Measurements from ENCODE around the gene PTPRK. TPM values are rescaled to one million over a fixed set of nuclear protein-coding genes. Genes with fewer than 3 reads are reported as not detected.
"Not testable (repeated sequence)": the region's sequence is repeated elsewhere in the genome, so short reads cannot be mapped to it uniquely, and the experiment has no call there.

PTPRK gene
- total RNA-seq, 4 donors from 2014 or later: 34.6 to 56.5 (median 47.0) TPM

DNA sequence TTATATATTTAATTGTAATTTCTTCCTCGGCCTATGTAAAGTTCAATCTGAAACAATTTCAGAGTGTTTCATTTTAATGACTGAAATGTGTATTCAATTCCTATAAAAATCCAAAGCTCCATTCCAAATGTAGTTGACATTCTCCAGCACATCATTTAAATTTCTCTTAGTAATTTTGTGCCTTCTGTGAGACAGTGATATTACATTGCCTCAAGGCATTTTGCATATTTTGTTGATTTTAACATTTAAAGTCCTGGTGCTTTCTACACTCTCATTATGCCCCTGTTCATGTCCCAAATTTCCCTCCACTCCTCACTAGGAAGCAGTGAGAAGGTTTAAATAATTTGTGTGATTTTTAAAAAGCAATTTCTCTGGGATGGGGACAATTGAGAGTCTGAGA, 585.4 kb downstream of the PTPRK start:
- Histone ChIP-seq H3K27me3 (no peaks in the 10 kb centered on the region), H3K36me3 (no peaks in the 10 kb centered on the region), H3K27ac (no peak overlapping the region), H3K9me3 (no peaks in the 10 kb centered on the region), H3K4me1 (peaks cover 4 to 10% of the 10 kb centered on the region in 2 donors), H3K4me3 (replicated peaks in 1 of 3) (no peak overlapping the region)
- 86 to 88% methylated on average over 1 of the region's 1 CpG for WGBS, 2 donors
- TF ChIP-seq POLR2A (IDR thresholded peaks at IDR 0.05): no peak
- TF ChIP-seq, protein P1, sequence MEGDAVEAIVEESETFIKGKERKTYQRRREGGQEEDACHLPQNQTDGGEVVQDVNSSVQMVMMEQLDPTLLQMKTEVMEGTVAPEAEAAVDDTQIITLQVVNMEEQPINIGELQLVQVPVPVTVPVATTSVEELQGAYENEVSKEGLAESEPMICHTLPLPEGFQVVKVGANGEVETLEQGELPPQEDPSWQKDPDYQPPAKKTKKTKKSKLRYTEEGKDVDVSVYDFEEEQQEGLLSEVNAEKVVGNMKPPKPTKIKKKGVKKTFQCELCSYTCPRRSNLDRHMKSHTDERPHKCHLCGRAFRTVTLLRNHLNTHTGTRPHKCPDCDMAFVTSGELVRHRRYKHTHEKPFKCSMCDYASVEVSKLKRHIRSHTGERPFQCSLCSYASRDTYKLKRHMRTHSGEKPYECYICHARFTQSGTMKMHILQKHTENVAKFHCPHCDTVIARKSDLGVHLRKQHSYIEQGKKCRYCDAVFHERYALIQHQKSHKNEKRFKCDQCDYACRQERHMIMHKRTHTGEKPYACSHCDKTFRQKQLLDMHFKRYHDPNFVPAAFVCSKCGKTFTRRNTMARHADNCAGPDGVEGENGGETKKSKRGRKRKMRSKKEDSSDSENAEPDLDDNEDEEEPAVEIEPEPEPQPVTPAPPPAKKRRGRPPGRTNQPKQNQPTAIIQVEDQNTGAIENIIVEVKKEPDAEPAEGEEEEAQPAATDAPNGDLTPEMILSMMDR (IDR thresholded peaks at IDR 0.05): no peak
- no peak for DNase-seq
- intact Hi-C loops (cut with DNase I): no loop called here

DNA sequence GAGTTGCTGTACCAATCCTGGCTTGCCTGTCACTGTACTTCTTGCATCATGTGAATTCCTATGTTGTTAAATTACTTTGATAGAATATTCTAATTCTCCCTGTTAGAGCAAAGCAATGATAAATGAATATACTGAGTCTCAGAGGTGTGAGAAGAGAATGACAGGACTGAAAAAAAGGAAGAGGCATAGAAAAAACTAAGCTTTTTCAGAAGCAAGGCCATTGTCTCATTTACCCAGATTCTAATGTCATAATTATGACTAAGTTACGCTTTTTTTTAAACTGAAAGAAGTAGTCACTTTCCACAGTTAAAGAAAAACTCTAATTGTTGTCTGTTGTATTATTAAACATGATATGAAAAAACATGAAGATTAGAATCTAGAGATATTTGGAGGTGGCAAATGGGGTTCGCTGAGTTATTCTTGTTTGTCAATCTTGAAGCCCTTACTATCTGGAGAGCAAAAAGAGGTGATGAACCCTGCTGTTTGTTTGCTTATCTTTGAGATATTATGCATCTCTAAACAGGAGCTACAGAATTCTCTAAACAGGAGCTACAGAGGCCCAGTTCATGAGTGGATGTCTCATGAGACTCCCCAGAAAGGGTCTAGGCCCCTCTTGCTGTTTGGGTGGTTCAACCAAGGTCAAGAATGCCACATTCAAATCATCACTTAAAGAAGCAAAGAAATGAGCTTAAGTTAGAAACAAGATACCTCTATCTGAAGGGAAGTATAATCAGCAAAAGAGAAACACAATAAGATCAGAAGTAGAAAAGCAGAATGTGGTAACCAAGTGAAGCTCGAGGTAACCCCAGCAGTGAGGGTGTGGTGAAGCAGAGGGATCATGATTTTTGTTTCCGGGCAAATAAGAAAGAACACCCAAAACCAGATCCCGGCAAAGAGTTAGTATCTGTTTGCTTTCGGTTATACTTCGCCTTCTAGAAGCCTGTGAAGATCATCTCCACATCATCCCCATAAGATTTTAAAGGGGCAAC, 586.3 kb downstream of the PTPRK start:
- Histone ChIP-seq H3K36me3 (no peaks in the 10 kb centered on the region), H3K9me3 (no peaks in the 10 kb centered on the region), H3K27ac (no peak overlapping the region), H3K4me3 (replicated peaks in 1 of 3) (no peak overlapping the region), H3K27me3 (no peaks in the 10 kb centered on the region), H3K4me1 (peaks cover 0 to 2% of the 10 kb centered on the region in 2 donors)
- TF ChIP-seq, protein P1 (IDR thresholded peaks at IDR 0.05): no peak
- no peak for TF ChIP-seq POLR2A (IDR thresholded peaks at IDR 0.05)
- DNase-seq: no peak
- WGBS, 2 donors: 91 to 92% methylated on average over 7 of the region's 7 CpGs
- intact Hi-C loops (cut with DNase I): no loop called here

DNA sequence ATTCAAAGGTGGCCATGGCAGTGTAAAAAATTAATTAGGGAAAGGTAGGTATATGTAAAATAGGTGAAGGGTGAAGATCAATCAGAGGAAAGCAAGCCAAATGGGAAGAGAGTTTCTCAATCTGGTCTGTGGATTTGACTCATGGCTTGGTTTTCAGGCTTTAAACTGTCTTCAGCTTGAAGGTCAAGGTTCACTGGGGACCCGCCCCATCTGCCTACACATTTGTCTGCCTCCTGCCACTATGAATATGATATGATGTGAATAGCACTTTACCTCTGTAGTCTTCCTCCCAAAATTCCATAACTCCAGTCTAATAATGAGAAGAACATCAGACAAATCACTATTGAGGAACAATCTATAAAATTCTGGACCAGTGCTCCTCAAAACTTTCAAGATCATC, 587.3 kb downstream of the PTPRK start:
- Histone ChIP-seq H3K4me1 (no peaks in the 10 kb centered on the region), H3K9me3 (no peaks in the 10 kb centered on the region), H3K4me3 (replicated peaks in 1 of 3) (no peak overlapping the region), H3K27ac (no peak overlapping the region), H3K36me3 (no peaks in the 10 kb centered on the region), H3K27me3 (no peaks in the 10 kb centered on the region)
- no peak for TF ChIP-seq POLR2A (IDR thresholded peaks at IDR 0.05)
- TF ChIP-seq, protein P1 (IDR thresholded peaks at IDR 0.05): no peak
- intact Hi-C loops (cut with DNase I): no loop called here
- 89 to 92% methylated on average over 1 of the region's 1 CpG for WGBS, 2 donors
- DNase-seq: no peak

DNA sequence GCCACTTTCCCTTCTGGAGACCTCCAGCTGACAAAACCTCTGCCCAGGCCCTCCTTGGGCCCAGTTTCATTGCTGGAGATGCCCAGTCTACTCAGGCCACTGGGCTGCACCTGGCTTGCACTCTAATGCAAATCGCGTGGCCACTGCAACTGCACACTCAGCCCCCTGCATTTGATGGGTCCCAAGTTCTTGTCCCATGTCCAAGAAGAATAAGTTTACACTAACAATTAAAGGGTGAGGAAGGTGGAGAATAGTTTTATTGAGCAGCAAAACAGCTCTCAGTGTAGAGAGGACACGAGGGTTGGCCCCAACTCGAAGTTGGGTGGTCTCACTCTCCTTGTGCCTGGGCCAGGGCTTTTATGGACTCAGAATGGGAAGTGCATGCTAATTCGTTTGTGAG, 587.7 kb downstream of the PTPRK start:
- intact Hi-C loops (cut with DNase I): no loop called here
- 84 to 91% methylated on average over 5 of the region's 5 CpGs for WGBS, 2 donors

DNA sequence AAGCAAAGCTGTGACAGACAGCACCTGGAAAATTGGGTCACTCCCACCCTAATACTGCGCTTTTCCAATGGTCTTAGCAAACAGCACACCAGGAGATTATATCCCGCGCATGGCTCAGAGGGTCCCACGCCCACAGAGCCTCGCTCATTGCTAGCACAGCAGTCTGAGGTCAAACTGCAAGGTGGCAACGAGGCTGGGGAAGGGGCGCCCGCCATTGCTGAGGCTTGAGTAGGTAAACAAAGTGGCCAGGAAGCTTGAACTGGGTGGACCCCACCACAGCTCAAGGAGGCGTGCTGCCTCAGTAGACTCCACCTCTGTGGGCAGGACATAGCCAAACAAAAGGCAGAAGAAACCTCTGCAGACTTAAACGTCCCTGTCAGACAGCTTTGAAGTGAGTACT, 594.0 kb downstream of the PTPRK start:
- DNase-seq; H3K36me3 ChIP-seq; intact Hi-C loops (cut with DNase I); H3K27me3 ChIP-seq; H3K4me1 ChIP-seq; H3K27ac ChIP-seq; H3K4me3 ChIP-seq (replicated peaks in 1 of 3); H3K9me3 ChIP-seq: not testable (repeated sequence)
- 93 to 97% methylated on average over 6 to 10 of the region's 10 CpGs for WGBS, 2 donors

More for the DNA sequence above, 587.7 kb downstream of the PTPRK start:
- no peak for DNase-seq
- H3K27me3 ChIP-seq: no peaks in the 10 kb centered on the region
- H3K36me3 ChIP-seq: no peaks in the 10 kb centered on the region
- no peaks in the 10 kb centered on the region for H3K9me3 ChIP-seq
- H3K4me1 ChIP-seq: no peaks in the 10 kb centered on the region
- H3K4me3 ChIP-seq (replicated peaks in 1 of 3): no peak overlapping the region
- H3K27ac ChIP-seq: no peak overlapping the region
- no peak for TF ChIP-seq POLR2A (IDR thresholded peaks at IDR 0.05)

DNA sequence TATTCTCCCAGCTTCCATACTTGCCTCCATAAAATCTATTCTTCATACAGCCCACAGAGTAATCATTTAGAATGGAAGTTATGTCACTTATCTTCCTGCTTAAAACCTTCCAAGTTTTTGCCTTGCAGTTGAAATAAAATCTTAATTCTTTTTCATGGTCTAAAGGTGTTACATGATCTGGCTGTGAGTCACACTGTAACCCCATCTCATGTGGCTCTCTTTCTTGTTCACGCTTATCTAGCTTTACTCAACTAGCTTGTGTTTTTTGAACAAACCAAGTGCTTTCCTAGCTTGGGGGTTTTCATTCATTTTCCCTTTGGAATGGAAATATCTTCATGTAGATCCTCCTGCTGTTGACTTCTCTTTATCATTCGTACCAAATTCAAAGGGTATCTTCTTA, 596.0 kb downstream of the PTPRK start:
- no peak for DNase-seq
- Histone ChIP-seq H3K27ac (no peak overlapping the region), H3K9me3 (no peaks in the 10 kb centered on the region), H3K36me3 (no peaks in the 10 kb centered on the region), H3K4me3 (replicated peaks in 1 of 3) (no peak overlapping the region), H3K4me1 (no peaks in the 10 kb centered on the region), H3K27me3 (no peaks in the 10 kb centered on the region)
- intact Hi-C loops (cut with DNase I): no loop called here
- WGBS, 2 donors: 88% methylated on average over 2 of the region's 2 CpGs
- TF ChIP-seq, protein P1 (IDR thresholded peaks at IDR 0.05): no peak
- TF ChIP-seq POLR2A (IDR thresholded peaks at IDR 0.05): no peak

Data from thyroid gland (tissue), 4 donors.